Raji (cell line): ENCODE results near the gene SPTSSA.

Experiments used
- POLR2A ChIP-seq: IDR thresholded peaks from 2 replicates; pipeline ENCODE4 v1.6.1; 2011; ENCODE audit warnings: low read depth, low read length, control low read depth; ENCODE audit not compliant: insufficient read depth

The SPTSSA gene

DNA sequence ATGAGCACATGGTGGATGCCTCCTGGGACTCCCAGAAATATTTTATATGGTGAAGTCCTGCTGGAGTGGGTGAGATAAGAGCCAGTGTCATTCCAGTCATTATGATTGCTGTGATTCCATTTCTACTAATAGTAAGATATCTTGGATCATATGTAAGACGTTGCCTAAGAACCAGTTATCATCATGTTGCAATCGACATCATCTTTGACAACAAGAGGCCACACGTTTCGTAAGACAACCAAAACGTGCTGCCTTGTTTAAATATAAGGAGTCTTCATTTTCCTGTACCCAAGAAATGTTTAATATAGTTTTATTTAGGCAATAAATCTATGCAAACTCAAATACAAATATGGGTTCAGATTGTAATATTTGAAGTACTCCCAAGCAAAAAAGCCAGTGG lies 58.4 kb downstream of the SPTSSA start:
- no peak for TF ChIP-seq POLR2A

DNA sequence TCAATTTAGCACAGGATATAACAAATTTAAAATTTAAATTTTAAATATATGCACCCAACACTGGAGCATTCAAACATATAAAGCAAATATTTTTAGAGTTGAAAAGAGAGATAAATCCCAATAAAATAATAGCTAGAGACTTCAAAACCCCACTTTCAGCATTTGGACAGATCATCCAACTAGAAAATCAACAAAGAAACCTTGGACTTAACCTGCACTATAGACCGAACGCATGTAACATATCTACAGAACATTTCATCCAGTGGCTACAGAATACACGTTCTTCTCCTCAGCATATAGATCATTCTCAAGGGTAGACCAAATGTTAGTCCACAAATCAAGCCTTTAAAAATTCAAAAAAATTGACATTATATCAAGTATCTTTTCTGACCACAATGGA lies 64.0 kb downstream of the SPTSSA start:
- no peak for TF ChIP-seq POLR2A

DNA sequence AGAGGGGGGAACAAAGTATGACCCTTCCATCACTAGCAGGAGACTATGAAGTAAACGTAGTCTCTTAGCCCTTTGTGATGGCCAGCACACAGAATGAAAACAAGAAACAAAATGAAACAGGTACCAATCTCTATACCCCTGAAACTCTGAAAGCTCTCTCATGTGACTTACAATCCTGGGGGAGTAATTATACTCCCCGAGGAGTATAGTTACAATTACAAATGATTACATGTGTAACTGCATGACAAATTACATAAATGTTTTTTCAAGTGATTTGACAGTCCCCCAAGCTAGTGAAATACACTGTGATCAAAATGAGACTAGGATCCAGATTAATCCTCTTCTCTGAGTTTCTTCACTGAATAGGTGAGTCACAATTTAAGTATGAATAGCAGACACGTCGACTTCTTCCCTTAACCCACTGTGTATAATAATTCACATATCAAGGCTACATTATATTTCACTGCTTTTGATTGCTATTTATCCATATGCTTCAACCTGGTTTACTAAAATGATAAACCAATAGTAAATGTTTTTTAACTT lies 74.0 kb downstream of the SPTSSA start:
- TF ChIP-seq POLR2A: no peak

DNA sequence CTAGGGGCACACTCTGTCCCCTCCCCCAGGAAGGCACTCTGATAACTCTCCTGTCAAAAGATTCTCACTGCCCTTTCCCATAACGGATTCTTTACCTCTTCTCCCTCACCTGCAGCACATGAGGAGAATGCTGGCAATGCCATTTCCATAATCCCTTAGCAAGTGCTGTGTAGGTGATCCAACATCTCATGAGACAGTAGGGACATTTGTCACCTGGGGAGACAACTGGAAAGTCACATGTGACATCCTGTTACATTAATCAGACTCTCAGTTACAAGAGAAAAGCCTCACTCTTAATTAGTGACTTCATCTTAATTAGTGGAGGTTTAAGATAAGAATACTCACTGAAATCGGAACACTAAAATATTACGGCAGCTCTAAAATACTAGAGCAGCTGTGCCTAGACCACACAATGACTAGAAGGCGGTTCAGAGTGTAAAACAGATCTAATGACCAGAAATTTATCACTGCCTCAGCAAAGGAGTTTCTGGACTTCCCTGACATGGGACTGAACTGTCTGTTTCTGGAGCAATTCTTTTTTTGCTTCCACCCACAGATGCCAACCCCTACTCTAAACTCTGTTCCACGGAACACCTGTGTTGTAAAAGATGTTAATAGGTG lies 75.1 kb downstream of the SPTSSA start:
- no peak for TF ChIP-seq POLR2A

DNA sequence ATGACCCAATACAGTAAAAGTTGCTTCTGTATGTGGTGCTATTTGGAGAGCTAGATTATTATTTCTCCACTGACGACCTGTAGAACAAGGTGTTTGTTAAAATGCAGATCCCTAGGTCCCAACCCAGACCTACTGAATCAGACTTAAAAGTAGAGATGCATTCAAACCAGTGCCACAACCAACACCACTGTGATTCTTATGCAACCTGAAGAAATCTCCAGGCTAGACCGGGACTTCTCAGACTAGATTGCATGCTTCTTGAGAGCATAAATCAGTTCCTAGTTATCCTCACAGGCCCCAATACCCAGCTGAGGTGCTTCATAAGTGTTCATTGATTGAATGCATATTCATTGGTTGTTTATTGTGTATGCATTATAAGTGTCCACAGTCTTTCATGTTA lies 78.2 kb downstream of the SPTSSA start:
- no peak for TF ChIP-seq POLR2A
